DOHH2 (cell line): ENCODE data around the gene NOL4L.

ENCODE experiments used
- EZH2phosphoT487 ChIP-seq: fragments of 200-600 bp; sonication (generic); IDR thresholded peaks from 2 replicates; pipeline ENCODE4 v1.6.1; 2017; ENCODE audit warnings: borderline replicate concordance, mild to moderate bottlenecking, antibody characterized with exemption, low read length, moderate library complexity, mixed read lengths
- TF ChIP-seq, protein P1 (sequence below): fragments of 200-600 bp; sonication (generic); IDR thresholded peaks from one replicate; pipeline ENCODE4 v1.5.1; 2014; ENCODE audit warnings: antibody characterized with exemption, mild to moderate bottlenecking, low read depth, low read length; ENCODE audit not compliant: poor library complexity, severe bottlenecking

- TF ChIP-seq, protein P1, sequence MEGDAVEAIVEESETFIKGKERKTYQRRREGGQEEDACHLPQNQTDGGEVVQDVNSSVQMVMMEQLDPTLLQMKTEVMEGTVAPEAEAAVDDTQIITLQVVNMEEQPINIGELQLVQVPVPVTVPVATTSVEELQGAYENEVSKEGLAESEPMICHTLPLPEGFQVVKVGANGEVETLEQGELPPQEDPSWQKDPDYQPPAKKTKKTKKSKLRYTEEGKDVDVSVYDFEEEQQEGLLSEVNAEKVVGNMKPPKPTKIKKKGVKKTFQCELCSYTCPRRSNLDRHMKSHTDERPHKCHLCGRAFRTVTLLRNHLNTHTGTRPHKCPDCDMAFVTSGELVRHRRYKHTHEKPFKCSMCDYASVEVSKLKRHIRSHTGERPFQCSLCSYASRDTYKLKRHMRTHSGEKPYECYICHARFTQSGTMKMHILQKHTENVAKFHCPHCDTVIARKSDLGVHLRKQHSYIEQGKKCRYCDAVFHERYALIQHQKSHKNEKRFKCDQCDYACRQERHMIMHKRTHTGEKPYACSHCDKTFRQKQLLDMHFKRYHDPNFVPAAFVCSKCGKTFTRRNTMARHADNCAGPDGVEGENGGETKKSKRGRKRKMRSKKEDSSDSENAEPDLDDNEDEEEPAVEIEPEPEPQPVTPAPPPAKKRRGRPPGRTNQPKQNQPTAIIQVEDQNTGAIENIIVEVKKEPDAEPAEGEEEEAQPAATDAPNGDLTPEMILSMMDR = no peak
- TF ChIP-seq EZH2phosphoT487 = no peak
Observed at GRCh38 chr20:32450484-32451061, 134.6 kb downstream of the NOL4L start.
